Right atrium auricular region (tissue), 2 donors: Measurements from ENCODE around the gene ZBED4. TPM values are rescaled to one million over a fixed set of nuclear protein-coding genes. Genes with fewer than 3 reads are reported as not detected.

Experiments
- DNase-seq: peaks from one replicate; pipeline ENCODE4 v3.0.0-alpha.2; 2019; ENCODE audit warnings: low spot score
- H3K27ac ChIP-seq, 2 donors: fragments of 200-600 bp; sonication (generic); 1 replicate in 1 of 2; 2 replicates in 1 of 2; pipeline ENCODE4 v1.5.1; 2016 to 2019
- H3K27me3 ChIP-seq, 2 donors: fragments of 200-600 bp; sonication (generic); one replicate each; pipeline versions ENCODE4 v1.5.1 to v1.6.0; 2017 to 2019
- H3K36me3 ChIP-seq: fragments of 200-600 bp; sonication (generic); one replicate; pipeline ENCODE4 v1.5.1; 2016
- H3K4me1 ChIP-seq, 2 donors: fragments of 200-600 bp; sonication (generic); one replicate each; pipeline versions ENCODE4 v1.5.1 to v1.6.0; 2017 to 2019
- H3K4me3 ChIP-seq, 2 donors: fragments of 200-600 bp; sonication (generic); 1 replicate in 1 of 2; 2 replicates in 1 of 2; pipeline ENCODE4 v1.5.1; 2017 to 2019; ENCODE audit warnings: mild to moderate bottlenecking in 1 of 2, moderate library complexity in 1 of 2
- H3K9me3 ChIP-seq, 2 donors: fragments of 200-600 bp; sonication (generic); one replicate each; pipeline ENCODE4 v1.5.1; 2019
- total RNA-seq, 2 donors: library from RNA; depleted of rRNA; stranded (reverse); fragments of >200 nt; gene quantifications; one replicate each; pipeline ENCODE4 v1.1.0, GENCODE V29; 2016
- TF ChIP-seq, protein P1 (sequence below), 2 donors: fragments of 200-600 bp; sonication (generic); IDR thresholded peaks; one replicate each; pipeline ENCODE4 v1.5.1; 2019; ENCODE audit warnings: antibody characterized with exemption in 2 of 2

Gene ZBED4
- total RNA-seq, 2 donors from 2014 or later: 3.7 to 6.6 TPM

DNA sequence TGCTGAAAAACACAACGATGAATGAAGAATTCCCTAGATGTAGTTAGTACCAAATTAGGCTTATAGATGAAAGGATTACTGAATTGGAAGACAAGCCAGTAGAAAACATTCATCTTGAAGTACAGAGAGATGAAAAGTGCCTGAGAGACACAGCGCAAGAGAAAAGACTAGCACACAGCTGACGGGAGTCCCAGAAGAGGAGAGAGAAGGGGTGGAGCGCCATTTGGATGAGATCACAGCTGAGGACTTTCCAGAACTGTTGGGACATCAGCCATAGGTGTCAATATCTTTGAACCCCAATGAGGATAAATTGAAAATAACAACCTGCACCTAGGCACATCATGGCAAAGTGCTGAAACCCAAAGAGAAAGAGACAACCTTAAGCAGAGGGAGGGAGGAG is 39.4 kb downstream of the ZBED4 start:
- no peak overlapping the region for H3K27ac ChIP-seq
- TF ChIP-seq, protein P1, sequence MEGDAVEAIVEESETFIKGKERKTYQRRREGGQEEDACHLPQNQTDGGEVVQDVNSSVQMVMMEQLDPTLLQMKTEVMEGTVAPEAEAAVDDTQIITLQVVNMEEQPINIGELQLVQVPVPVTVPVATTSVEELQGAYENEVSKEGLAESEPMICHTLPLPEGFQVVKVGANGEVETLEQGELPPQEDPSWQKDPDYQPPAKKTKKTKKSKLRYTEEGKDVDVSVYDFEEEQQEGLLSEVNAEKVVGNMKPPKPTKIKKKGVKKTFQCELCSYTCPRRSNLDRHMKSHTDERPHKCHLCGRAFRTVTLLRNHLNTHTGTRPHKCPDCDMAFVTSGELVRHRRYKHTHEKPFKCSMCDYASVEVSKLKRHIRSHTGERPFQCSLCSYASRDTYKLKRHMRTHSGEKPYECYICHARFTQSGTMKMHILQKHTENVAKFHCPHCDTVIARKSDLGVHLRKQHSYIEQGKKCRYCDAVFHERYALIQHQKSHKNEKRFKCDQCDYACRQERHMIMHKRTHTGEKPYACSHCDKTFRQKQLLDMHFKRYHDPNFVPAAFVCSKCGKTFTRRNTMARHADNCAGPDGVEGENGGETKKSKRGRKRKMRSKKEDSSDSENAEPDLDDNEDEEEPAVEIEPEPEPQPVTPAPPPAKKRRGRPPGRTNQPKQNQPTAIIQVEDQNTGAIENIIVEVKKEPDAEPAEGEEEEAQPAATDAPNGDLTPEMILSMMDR (IDR thresholded peaks at IDR 0.05): no peak

DNA sequence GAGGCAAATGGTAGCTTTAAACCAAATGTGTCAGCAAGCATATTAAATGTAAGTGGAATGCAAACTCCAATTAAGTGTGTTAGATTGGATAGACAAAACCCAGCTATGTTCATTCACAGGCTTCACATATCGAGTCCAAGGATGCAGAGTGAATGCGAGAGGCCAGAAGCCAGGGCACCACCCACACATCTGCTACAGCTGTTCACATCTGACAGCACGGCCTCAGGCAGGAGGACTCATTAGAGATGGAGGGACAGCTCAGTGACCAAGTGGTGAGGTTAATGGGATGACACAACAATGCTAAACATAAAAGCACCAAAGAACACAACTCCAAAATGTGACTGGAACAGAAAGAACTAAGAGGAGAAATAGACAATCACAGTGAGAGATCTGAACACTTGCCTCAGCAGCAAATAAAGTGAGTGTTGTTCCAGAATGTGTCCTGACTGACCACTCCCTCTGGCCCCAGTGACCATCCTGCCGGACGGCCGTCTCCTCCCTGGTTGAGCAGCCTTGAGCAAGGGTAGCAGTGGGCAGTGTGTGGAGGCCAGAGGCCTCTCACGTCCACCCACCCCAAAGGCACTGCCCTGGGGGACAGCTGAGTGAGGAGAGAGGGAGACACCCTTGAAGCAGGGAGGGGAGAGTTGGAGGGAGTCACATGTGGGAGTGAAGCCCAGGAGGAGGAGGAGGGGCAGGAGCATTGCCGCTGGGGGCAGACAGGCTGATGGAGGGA is 40.8 kb downstream of the ZBED4 start:
- Histone ChIP-seq H3K27ac (no peak overlapping the region), H3K9me3 (peaks cover 0 to 7% of the 10 kb centered on the region in 2 donors), H3K36me3 (no peaks in the 10 kb centered on the region), H3K4me3 (no peak overlapping the region), H3K4me1 (no peaks in the 10 kb centered on the region), H3K27me3 (no peaks in the 10 kb centered on the region)
- TF ChIP-seq, protein P1 (IDR thresholded peaks at IDR 0.05): no peak
- DNase-seq: no peak

More for the DNA sequence above, 39.4 kb downstream of the ZBED4 start:
- Histone ChIP-seq H3K9me3 (peaks cover 0 to 7% of the 10 kb centered on the region in 2 donors), H3K4me1 (no peaks in the 10 kb centered on the region), H3K27me3 (no peaks in the 10 kb centered on the region), H3K36me3 (no peaks in the 10 kb centered on the region), H3K4me3 (no peak overlapping the region)
- DNase-seq: no peak

DNA sequence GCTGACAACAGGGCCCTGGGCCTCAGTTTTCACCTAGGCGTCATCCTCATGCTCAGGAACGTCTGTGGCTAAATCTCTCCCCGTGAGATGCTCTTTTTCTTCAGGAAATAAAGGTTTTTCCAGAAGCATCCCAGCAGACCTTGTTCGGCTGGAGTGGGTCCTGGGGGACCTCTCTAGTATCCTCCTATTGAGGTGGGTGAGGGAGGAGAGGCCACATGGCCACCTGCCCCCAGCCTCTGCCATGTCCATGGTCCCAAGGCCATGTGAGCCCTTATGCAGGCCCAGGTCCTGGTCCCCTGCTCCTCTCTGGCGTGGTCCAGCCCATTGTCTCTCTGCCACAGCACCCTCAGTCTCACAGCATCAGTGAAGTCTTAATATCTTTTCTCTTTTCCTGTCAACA is 42.6 kb downstream of the ZBED4 start:
- DNase-seq: no peak
- Histone ChIP-seq H3K27ac (no peak overlapping the region), H3K36me3 (peaks cover 10% of the 10 kb centered on the region), H3K27me3 (no peaks in the 10 kb centered on the region), H3K9me3 (peaks cover 0 to 7% of the 10 kb centered on the region in 2 donors), H3K4me3 (no peak overlapping the region), H3K4me1 (no peaks in the 10 kb centered on the region)
- TF ChIP-seq, protein P1 (IDR thresholded peaks at IDR 0.05): no peak

DNA sequence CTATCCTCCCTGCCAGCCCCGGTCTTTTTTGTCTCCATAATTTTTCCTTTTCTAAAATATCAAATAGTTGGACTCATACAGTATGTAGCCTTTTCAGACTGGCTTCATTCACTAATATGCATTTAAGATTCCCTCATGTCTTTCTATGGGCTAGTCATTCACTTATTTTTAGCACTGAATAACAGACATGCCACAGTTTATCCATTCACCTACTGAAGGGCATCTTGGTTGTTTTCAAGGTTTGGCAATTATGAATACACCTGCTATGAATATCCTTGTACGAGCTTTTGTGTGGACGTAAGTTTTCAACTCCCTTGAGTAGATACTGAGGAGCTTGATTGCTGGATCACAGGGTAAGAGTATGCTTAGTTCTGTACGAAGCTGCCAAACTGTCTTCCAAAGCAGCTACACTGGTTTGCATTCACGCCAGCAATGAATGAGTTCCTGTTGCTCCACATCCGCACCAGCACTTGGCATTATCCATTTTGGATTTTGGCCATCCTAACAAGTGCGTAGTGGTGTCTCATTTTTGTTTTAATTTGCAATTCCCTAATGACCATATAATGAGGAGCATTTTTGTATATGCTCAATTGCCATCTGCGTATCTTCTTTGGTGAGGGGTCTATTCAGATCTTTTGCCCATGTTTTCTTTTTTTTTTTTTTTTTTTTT is 43.5 kb downstream of the ZBED4 start:
- H3K9me3 ChIP-seq: peaks cover 0 to 7% of the 10 kb centered on the region in 2 donors
- H3K27ac ChIP-seq: no peak overlapping the region
- no peak for DNase-seq
- H3K36me3 ChIP-seq: peaks cover 10% of the 10 kb centered on the region
- H3K4me3 ChIP-seq: no peak overlapping the region
- no peaks in the 10 kb centered on the region for H3K4me1 ChIP-seq
- no peaks in the 10 kb centered on the region for H3K27me3 ChIP-seq
- TF ChIP-seq, protein P1 (IDR thresholded peaks at IDR 0.05): no peak

DNA sequence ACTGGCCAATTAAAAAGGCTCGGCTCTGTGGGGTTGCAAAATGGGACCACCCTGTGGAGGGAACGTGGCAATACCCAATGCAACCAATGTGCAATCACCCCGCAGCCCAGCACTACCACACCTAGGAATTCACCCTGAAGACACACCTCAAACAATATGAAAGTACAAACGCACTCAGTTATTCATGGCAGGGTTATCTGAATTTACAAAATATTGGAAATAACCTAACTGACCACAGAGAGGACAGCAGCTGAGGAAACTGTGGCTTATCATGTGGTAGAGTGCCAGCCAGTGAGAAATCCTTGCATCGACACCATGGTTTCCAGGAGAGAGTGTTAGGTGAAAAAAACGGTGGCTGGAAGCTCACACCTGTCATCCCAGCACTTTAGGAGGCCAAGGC is 45.9 kb downstream of the ZBED4 start:
- Histone ChIP-seq H3K36me3 (peaks cover 28% of the 10 kb centered on the region), H3K27ac (no peak overlapping the region), H3K4me1 (no peaks in the 10 kb centered on the region), H3K9me3 (peaks cover 0 to under 1% of the 10 kb centered on the region in 2 donors), H3K4me3 (no peak overlapping the region), H3K27me3 (no peaks in the 10 kb centered on the region)
- DNase-seq: no peak
- TF ChIP-seq, protein P1 (IDR thresholded peaks at IDR 0.05): no peak
